ENCODE data around the gene IGSF23. TPM values are rescaled to one million over a fixed set of nuclear protein-coding genes. Genes with fewer than 3 reads are reported as not detected.

IGSF23 gene
- total and polyA plus RNA-seq, 3 donors from 2014 or later, result 0.37 to 0.79 TPM; not detected in 1

GRCh38 chr19:44602081-44602480 lies 11.3 kb upstream of the IGSF23 start:
- DNase-seq, result no peak

GRCh38 chr19:44603201-44603945 lies 10.0 kb upstream of the IGSF23 start:
- WGBS, 2 donors, result 87 to 93% methylated on average over 8 of the region's 8 CpGs
- TF ChIP-seq CTCF (IDR thresholded peaks at IDR 0.05) (no peak), POLR2A (IDR thresholded peaks at IDR 0.05) (no peak)
- intact Hi-C loops (cut with DNase I; ENCODE audit: low total_unique reads), result no loop called here
- Histone ChIP-seq H3K4me3 (no peak overlapping the region), H3K27ac (no peak overlapping the region), H3K27me3 (no peaks in the 10 kb centered on the region), H3K9me3 (no peaks in the 10 kb centered on the region), H3K4me1 (no peaks in the 10 kb centered on the region), H3K36me3 (ENCODE audit: low read depth, missing control alignments) (no peaks in the 10 kb centered on the region)
- DNase-seq, result no peak

More at GRCh38 chr19:44602081-44602480, 11.3 kb upstream of the IGSF23 start:
- intact Hi-C loops (cut with DNase I; ENCODE audit: low total_unique reads), result no loop called here
- no peak overlapping the region for H3K27ac ChIP-seq
- no peak overlapping the region for H3K4me3 ChIP-seq
- H3K36me3 ChIP-seq (ENCODE audit: low read depth, missing control alignments), result no peaks in the 10 kb centered on the region
- no peak for TF ChIP-seq POLR2A (IDR thresholded peaks at IDR 0.05)
- no peak for TF ChIP-seq CTCF (IDR thresholded peaks at IDR 0.05)
- H3K4me1 ChIP-seq, result no peaks in the 10 kb centered on the region
- WGBS, 2 donors, result 84 to 90% methylated on average over 6 of the region's 6 CpGs
- no peaks in the 10 kb centered on the region for H3K9me3 ChIP-seq
- no peaks in the 10 kb centered on the region for H3K27me3 ChIP-seq

GRCh38 chr19:44604241-44604640 lies 9.1 kb upstream of the IGSF23 start:
- WGBS, 2 donors, result 71 to 77% methylated on average over 6 of the region's 6 CpGs
- intact Hi-C loops (cut with DNase I; ENCODE audit: low total_unique reads), result no loop called here
- Histone ChIP-seq H3K9me3 (no peaks in the 10 kb centered on the region), H3K36me3 (ENCODE audit: low read depth, missing control alignments) (no peaks in the 10 kb centered on the region), H3K4me3 (no peak overlapping the region), H3K27me3 (no peaks in the 10 kb centered on the region), H3K4me1 (no peaks in the 10 kb centered on the region), H3K27ac (no peak overlapping the region)
- no peak for TF ChIP-seq CTCF (IDR thresholded peaks at IDR 0.05)
- no peak for TF ChIP-seq POLR2A (IDR thresholded peaks at IDR 0.05)
- no peak for DNase-seq

GRCh38 chr19:44605547-44605946 lies 7.8 kb upstream of the IGSF23 start:
- Histone ChIP-seq H3K27me3 (no peaks in the 10 kb centered on the region), H3K4me3 (no peak overlapping the region), H3K36me3 (ENCODE audit: low read depth, missing control alignments) (no peaks in the 10 kb centered on the region), H3K9me3 (no peaks in the 10 kb centered on the region), H3K4me1 (no peaks in the 10 kb centered on the region), H3K27ac (no peak overlapping the region)
- no peak for DNase-seq
- 80 to 84% methylated on average over 1 of the region's 1 CpG for WGBS, 2 donors
- TF ChIP-seq CTCF (IDR thresholded peaks at IDR 0.05), result no peak
- TF ChIP-seq POLR2A (IDR thresholded peaks at IDR 0.05), result no peak
- intact Hi-C loops (cut with DNase I; ENCODE audit: low total_unique reads), result no loop called here

GRCh38 chr19:44607049-44607448 lies 6.3 kb upstream of the IGSF23 start:
- Histone ChIP-seq H3K9me3 (no peaks in the 10 kb centered on the region), H3K36me3 (ENCODE audit: low read depth, missing control alignments) (no peaks in the 10 kb centered on the region), H3K27me3 (no peaks in the 10 kb centered on the region), H3K4me3 (no peak overlapping the region), H3K4me1 (no peaks in the 10 kb centered on the region), H3K27ac (no peak overlapping the region)
- no peak for DNase-seq
- WGBS, 2 donors, result 36 to 54% methylated on average over 2 of the region's 2 CpGs
- intact Hi-C loops (cut with DNase I; ENCODE audit: low total_unique reads), result no loop called here
- no peak for TF ChIP-seq POLR2A (IDR thresholded peaks at IDR 0.05)
- TF ChIP-seq CTCF (IDR thresholded peaks at IDR 0.05), result no peak
